GM12865 (cell line): ENCODE measurements around the gene CELSR1.

Experiments used
- DNase-seq: peaks from one replicate; pipeline ENCODE4 v3.0.0; 2010; ENCODE audit warnings: low read depth
- H3K4me3 ChIP-seq: 2 replicates; pipeline ENCODE4 v1.5.1; 2011; ENCODE audit warnings: mild to moderate bottlenecking, low read depth, low read length, control low read depth
- CTCF ChIP-seq: IDR thresholded peaks from 2 replicates; pipeline ENCODE4 v1.5.1; 2011; ENCODE audit warnings: low read length, control low read depth, low read depth, inconsistent platforms; ENCODE audit not compliant: insufficient read depth; ENCODE audit errors: missing control alignments

CELSR1 gene

GRCh38 chr22:46545086-46545792, 7.8 kb upstream of the CELSR1 start:
- TF ChIP-seq CTCF = no peak
- no peak overlapping the region for H3K4me3 ChIP-seq
- DNase-seq = peak; percentile 59

- peak; percentile 77 for DNase-seq
- H3K4me3 ChIP-seq = no peak overlapping the region
- TF ChIP-seq CTCF = peak; percentile 98
These were observed 4.9 kb upstream of the CELSR1 start for GRCh38 chr22:46542011-46542985.

GRCh38 chr22:46541536-46541935, 4.1 kb upstream of the CELSR1 start:
- no peak overlapping the region for H3K4me3 ChIP-seq
- no peak for TF ChIP-seq CTCF
- DNase-seq = no peak

GRCh38 chr22:46540874-46541273, 3.5 kb upstream of the CELSR1 start:
- TF ChIP-seq CTCF = no peak
- DNase-seq = no peak
- H3K4me3 ChIP-seq = no peak overlapping the region

- no peak for TF ChIP-seq CTCF
- H3K4me3 ChIP-seq = no peak overlapping the region
- no peak for DNase-seq
These were observed 1.7 kb upstream of the CELSR1 start for GRCh38 chr22:46539169-46539568.

GRCh38 chr22:46538814-46539160, 1.4 kb upstream of the CELSR1 start:
- H3K4me3 ChIP-seq = no peak overlapping the region
- no peak for DNase-seq
- no peak for TF ChIP-seq CTCF
